ENCODE results near the gene PLCB3.
A peak's percentile ranks its signal among the peaks of the same experiment; 100 is the strongest.
"Not testable (repeated sequence)": the region's sequence is repeated elsewhere in the genome, so short reads cannot be mapped to it uniquely, and the experiment has no call there.

PLCB3 gene

GRCh38 chr11:64235437-64236161 lies 15.7 kb upstream of the PLCB3 start:
- no peak for DNase-seq (ENCODE audit: low read depth in 4 of 4, low spot score in 1 of 4)

GRCh38 chr11:64237484-64237951 lies 13.8 kb upstream of the PLCB3 start:
- no peak for DNase-seq (ENCODE audit: low read depth in 4 of 4, low spot score in 1 of 4)

- no peak for DNase-seq (ENCODE audit: low read depth in 4 of 4, low spot score in 1 of 4)
Measured at GRCh38 chr11:64238076-64238475, 13.3 kb upstream of the PLCB3 start.

GRCh38 chr11:64238999-64239398 lies 12.3 kb upstream of the PLCB3 start:
- DNase-seq (ENCODE audit: low read depth in 4 of 4, low spot score in 1 of 4), result no peak

- DNase-seq (ENCODE audit: low read depth in 4 of 4, low spot score in 1 of 4), result no peak
Measured at GRCh38 chr11:64239662-64240434, 11.5 kb upstream of the PLCB3 start.

GRCh38 chr11:64240435-64241240 lies 10.7 kb upstream of the PLCB3 start, which contains the start of gene FKBP2:
TSS of gene FKBP2 (plus strand) at chr11:64241095. CDS start at chr11:64242388, 1,293 bp downstream.
- DNase-seq (ENCODE audit: low read depth in 4 of 4, low spot score in 1 of 4), result peak; percentile 91 to 98 (median 96)

- peak; percentile 96 to 100 (median 100) for DNase-seq (ENCODE audit: low read depth in 4 of 4, low spot score in 1 of 4)
Measured at GRCh38 chr11:64241241-64241490, 10.2 kb upstream of the PLCB3 start.

- DNase-seq (ENCODE audit: low read depth in 4 of 4, low spot score in 1 of 4), result no peak
Measured at GRCh38 chr11:64241491-64242374, 9.6 kb upstream of the PLCB3 start.

- no peak for DNase-seq (ENCODE audit: low read depth in 4 of 4, low spot score in 1 of 4)
Measured at GRCh38 chr11:64243236-64243854, 8.0 kb upstream of the PLCB3 start.

GRCh38 chr11:64244107-64244506 lies 7.2 kb upstream of the PLCB3 start:
- no peak for DNase-seq (ENCODE audit: low read depth in 4 of 4, low spot score in 1 of 4)

GRCh38 chr11:64244966-64245365 lies 6.4 kb upstream of the PLCB3 start:
- DNase-seq (ENCODE audit: low read depth in 4 of 4, low spot score in 1 of 4), result no peak

GRCh38 chr11:64245401-64245796 lies 5.9 kb upstream of the PLCB3 start:
- DNase-seq (ENCODE audit: low read depth in 4 of 4, low spot score in 1 of 4), result no peak

- peak in 2 of 4 experiments; percentile 71 to 84 for DNase-seq (ENCODE audit: low read depth in 4 of 4, low spot score in 1 of 4)
Measured at GRCh38 chr11:64245797-64246620, 5.3 kb upstream of the PLCB3 start.

GRCh38 chr11:64246621-64246870 lies 4.8 kb upstream of the PLCB3 start:
- DNase-seq (ENCODE audit: low read depth in 4 of 4, low spot score in 1 of 4), result not testable (repeated sequence)

GRCh38 chr11:64246871-64247728 lies 4.2 kb upstream of the PLCB3 start, which contains the start of gene PPP1R14B:
TSS of gene PPP1R14B (minus strand) at chr11:64246943. CDS start at chr11:64246673, 270 bp downstream.
- peak in 2 of 4 experiments; percentile 77 to 85 for DNase-seq (ENCODE audit: low read depth in 4 of 4, low spot score in 1 of 4)

GRCh38 chr11:64247729-64248531 lies 3.4 kb upstream of the PLCB3 start:
- no peak for DNase-seq (ENCODE audit: low read depth in 4 of 4, low spot score in 1 of 4)

- DNase-seq (ENCODE audit: low read depth in 4 of 4, low spot score in 1 of 4), result no peak
Measured at GRCh38 chr11:64248578-64248977, 2.8 kb upstream of the PLCB3 start.

- no peak for DNase-seq (ENCODE audit: low read depth in 4 of 4, low spot score in 1 of 4)
Measured at GRCh38 chr11:64249038-64249437, 2.3 kb upstream of the PLCB3 start.

All from stimulated activated CD4-positive, alpha-beta T cell treated with anti-CD3 and anti-CD28 coated beads, Interleukin-1b, Interleukin-23, amount 100 ng/mL, for 24 hours (primary cell).